IMR-90 (cell line): ENCODE results near the gene EFCC1. TPM values are rescaled to one million over a fixed set of nuclear protein-coding genes. Genes with fewer than 3 reads are reported as not detected.

Experiments used
- ATAC-seq: fragments of 200-7000 bp; cut with Tn5 transposase; 2 replicates; pipeline ENCODE4 v1.9.1; 2020; ENCODE audit warnings: low read depth, mild to moderate bottlenecking, moderate library complexity
- BruUV-seq: library from RNA; stranded (reverse); fragments of 400-500 nt; replicated peaks from 2 replicates; lab custom pipeline; 2021; lab: Mats Ljungman, UMichigan
- CTCF ChIA-PET: fragments of 300-600 bp; formaldehyde crosslinking; extraction: SDS; loops from one replicate; lab custom pipeline; 2021; ENCODE audit warnings: antibody characterized with exemption; lab: Yijun Ruan, JAX
- POLR2A ChIA-PET: fragments of 300-600 bp; sonication (Branson Sonifier 250); formaldehyde crosslinking; loops from one replicate; lab custom pipeline; 2022; ENCODE audit warnings: antibody characterized with exemption; ENCODE audit not compliant: unreplicated experiment; lab: Charles Lee
- DNase-seq: peaks from one replicate; pipeline ENCODE4 v3.0.0; 2013
- H2AFZ ChIP-seq: replicated peaks from 2 replicates; pipeline ENCODE3; 2013; ENCODE audit warnings: low read length, mild to moderate bottlenecking; ENCODE audit not compliant: poor library complexity
- H2AK5ac ChIP-seq: 2 replicates; pipeline ENCODE4 v1.6.1; 2013; ENCODE audit warnings: low read depth, low read length, inconsistent platforms
- H2AK9ac ChIP-seq: replicated peaks from 2 replicates; pipeline ENCODE3; 2013; ENCODE audit warnings: mild to moderate bottlenecking, low read depth, low read length, moderate library complexity; ENCODE audit not compliant: poor library complexity
- H2BK120ac ChIP-seq: 2 replicates; pipeline ENCODE4 v1.6.1; 2013; ENCODE audit warnings: low read depth, low read length, inconsistent platforms
- H2BK15ac ChIP-seq: 3 replicates; pipeline ENCODE4 v1.6.1; 2013; ENCODE audit warnings: low read depth, low read length, inconsistent platforms
- H2BK20ac ChIP-seq: 2 replicates; pipeline ENCODE4 v1.6.1; 2013; ENCODE audit warnings: low read depth, mild to moderate bottlenecking, inconsistent platforms, low read length, moderate library complexity
- H2BK5ac ChIP-seq: 2 replicates; pipeline ENCODE4 v1.6.1; 2013; ENCODE audit warnings: mild to moderate bottlenecking, low read depth, low read length, inconsistent platforms; ENCODE audit not compliant: poor library complexity, severe bottlenecking
- H3K14ac ChIP-seq: replicated peaks from 2 replicates; pipeline ENCODE4 v1.6.1; 2013; ENCODE audit warnings: low read depth, low read length, inconsistent platforms
- H3K18ac ChIP-seq: 2 replicates; pipeline ENCODE4 v1.6.1; 2013; ENCODE audit warnings: low read depth, low read length, control low read depth
- H3K23ac ChIP-seq: 2 replicates; pipeline ENCODE4 v1.6.1; 2013; ENCODE audit warnings: low read depth, low read length, inconsistent platforms
- H3K27ac ChIP-seq: 2 replicates; pipeline ENCODE4 v1.5.1; 2013; ENCODE audit warnings: mild to moderate bottlenecking, control low read depth, low read length; ENCODE audit not compliant: insufficient read depth
- H3K27me3 ChIP-seq: 2 replicates; pipeline ENCODE4 v1.6.1; 2013; ENCODE audit warnings: low read length; ENCODE audit not compliant: control insufficient read depth, insufficient read depth
- H3K36me3 ChIP-seq: 2 replicates; pipeline ENCODE4 v1.6.1; 2013; ENCODE audit warnings: low read length, mixed read lengths; ENCODE audit not compliant: control insufficient read depth, insufficient read depth
- H3K4ac ChIP-seq: 2 replicates; pipeline ENCODE4 v1.6.1; 2013; ENCODE audit warnings: low read depth, low read length, inconsistent platforms
- H3K4me1 ChIP-seq: 2 replicates; pipeline ENCODE4 v1.6.1; 2013; ENCODE audit warnings: low read length, mixed read lengths; ENCODE audit not compliant: control insufficient read depth, insufficient read depth
- H3K4me2 ChIP-seq: 2 replicates; pipeline ENCODE4 v1.6.1; 2013; ENCODE audit warnings: low read depth, mild to moderate bottlenecking, control low read depth, low read length, moderate library complexity
- H3K4me3 ChIP-seq: 2 replicates; pipeline ENCODE4 v1.5.1; 2013; ENCODE audit warnings: low read depth, mild to moderate bottlenecking, control low read depth, low read length, moderate library complexity; ENCODE audit not compliant: insufficient read depth
- H3K56ac ChIP-seq: 2 replicates; pipeline ENCODE4 v1.6.1; 2013; ENCODE audit warnings: low read length, inconsistent platforms; ENCODE audit not compliant: insufficient read depth; ENCODE audit errors: extremely low read depth
- H3K79me1 ChIP-seq, 2 experiments: 2 replicates each; pipeline ENCODE4 v1.6.1; 2013; ENCODE audit warnings: low read length in 2 of 2, inconsistent platforms in 1 of 2, low read depth in 1 of 2
- H3K9ac ChIP-seq: 2 replicates; pipeline ENCODE4 v1.6.1; 2013; ENCODE audit warnings: low read depth, low read length, control low read depth
- H3K9me1 ChIP-seq: 2 replicates; pipeline ENCODE4 v1.6.1; 2013; ENCODE audit warnings: low read length, inconsistent platforms; ENCODE audit not compliant: insufficient read depth
- H3K9me3 ChIP-seq: 2 replicates; pipeline ENCODE4 v1.6.1; 2013; ENCODE audit warnings: low read length; ENCODE audit not compliant: control insufficient read depth, insufficient read depth
- H4K20me1 ChIP-seq: 2 replicates; pipeline ENCODE4 v1.6.1; 2013; ENCODE audit warnings: low read length, inconsistent platforms; ENCODE audit not compliant: insufficient read depth
- H4K5ac ChIP-seq: 2 replicates; pipeline ENCODE4 v1.6.1; 2013; ENCODE audit warnings: mild to moderate bottlenecking, low read depth, low read length, control low read depth
- H4K8ac ChIP-seq, 2 experiments: 2 replicates each; pipeline ENCODE4 v1.6.1; 2013; ENCODE audit warnings: low read depth in 2 of 2, low read length in 2 of 2, control low read depth in 1 of 2, inconsistent platforms in 1 of 2
- H4K91ac ChIP-seq: 2 replicates; pipeline ENCODE4 v1.6.1; 2013; ENCODE audit warnings: low read depth, low read length, inconsistent platforms; ENCODE audit not compliant: insufficient read depth
- CEBPB ChIP-seq: IDR thresholded peaks from 2 replicates; pipeline ENCODE4 v1.6.1; 2012; ENCODE audit warnings: low read depth, low read length, improper control_type of control experiment
- CHD1 ChIP-seq: IDR thresholded peaks from 2 replicates; pipeline ENCODE4 v1.6.1; 2012; ENCODE audit warnings: low read depth, low read length, improper control_type of control experiment
- CTCF ChIP-seq: conservative IDR thresholded peaks from 2 replicates; pipeline ENCODE4 v1.5.1; 2012; ENCODE audit warnings: mild to moderate bottlenecking, low read depth, low read length, improper control_type of control experiment
- ELK1 ChIP-seq: fragments of 150-350 bp; IDR thresholded peaks from 2 replicates; pipeline ENCODE4 v1.6.1; 2016; ENCODE audit warnings: low read depth, mild to moderate bottlenecking, low read length, moderate library complexity, borderline replicate concordance
- MAZ ChIP-seq: IDR thresholded peaks from 2 replicates; pipeline ENCODE4 v1.6.1; 2012; ENCODE audit warnings: low read depth, mild to moderate bottlenecking, low read length, improper control_type of control experiment, moderate library complexity, borderline replicate concordance
- MXI1 ChIP-seq: IDR thresholded peaks from 2 replicates; pipeline ENCODE4 v1.6.1; 2012; ENCODE audit warnings: low read depth, mild to moderate bottlenecking, low read length, moderate library complexity, borderline replicate concordance
- POLR2A ChIP-seq: IDR thresholded peaks from 2 replicates; pipeline ENCODE4 v1.6.1; 2012; ENCODE audit warnings: mild to moderate bottlenecking, low read depth, low read length
- RCOR1 ChIP-seq: IDR thresholded peaks from 2 replicates; pipeline ENCODE4 v1.6.1; 2012; ENCODE audit warnings: mild to moderate bottlenecking, low read length, improper control_type of control experiment; ENCODE audit not compliant: insufficient replicate concordance
- RFX5 ChIP-seq: IDR thresholded peaks from 2 replicates; pipeline ENCODE4 v1.8.0; 2012; ENCODE audit warnings: low read depth, mild to moderate bottlenecking, low read length, moderate library complexity
- SMC3 ChIP-seq: fragments of 150-350 bp; IDR thresholded peaks from 2 replicates; pipeline ENCODE4 v1.6.1; 2016; ENCODE audit warnings: low read depth, mild to moderate bottlenecking, antibody characterized with exemption, low read length, moderate library complexity
- USF2 ChIP-seq: fragments of 150-350 bp; IDR thresholded peaks from 2 replicates; pipeline ENCODE4 v1.6.1; 2017; ENCODE audit warnings: mild to moderate bottlenecking, antibody characterized with exemption, low read length, low read depth
- whole genome bisulfite sequencing, 2 experiments: methylation state at CpG; one replicate each; pipeline versions ENCODE4 v1.1.5 to v1.1.7; 2013; ENCODE audit warnings: missing lambda C conversion rate in 2 of 2; ENCODE audit not compliant: insufficient read length in 1 of 2; ENCODE audit errors: extremely low coverage in 2 of 2; 5-methylcytosine and 5-hydroxymethylcytosine counted together
- dilution Hi-C: fragments of 300-500 bp; cut with HindIII; formaldehyde crosslinking; loops from one replicate; pipeline ENCODE4 v1.14.3; 2018; ENCODE audit warnings: low sequenced_read_pairs; ENCODE audit not compliant: unreplicated experiment
- in situ Hi-C: fragments of 300-500 bp; cut with MboI; formaldehyde crosslinking; loops from 3 replicates; pipeline ENCODE4 v1.14.3; 2019; ENCODE audit warnings: low sequenced_read_pairs, inconsistent platforms, mixed read lengths
- intact Hi-C: fragments of 100-400 bp; cut with micrococcal nuclease; formaldehyde crosslinking; loops from 2 replicates; pipeline ENCODE4 v1.10.0; 2022
- polyA plus RNA-seq, 3 experiments: library from polyadenylated mRNA; depleted of rRNA; stranded (reverse); fragments of >200 nt; gene quantifications; 2 replicates each; pipeline ENCODE4 v1.2.3, GENCODE V29; 2012; ENCODE audit warnings: low replicate concordance in 1 of 3
- total RNA-seq: library from RNA; depleted of rRNA; stranded (reverse); fragments of >200 nt; gene quantifications from 2 replicates; pipeline ENCODE4 v1.2.3, GENCODE V29; 2012

Gene EFCC1
- total and polyA plus RNA-seq, 2 of the 4 experiments (the other 2 are of a cell fraction): not detected

DNA sequence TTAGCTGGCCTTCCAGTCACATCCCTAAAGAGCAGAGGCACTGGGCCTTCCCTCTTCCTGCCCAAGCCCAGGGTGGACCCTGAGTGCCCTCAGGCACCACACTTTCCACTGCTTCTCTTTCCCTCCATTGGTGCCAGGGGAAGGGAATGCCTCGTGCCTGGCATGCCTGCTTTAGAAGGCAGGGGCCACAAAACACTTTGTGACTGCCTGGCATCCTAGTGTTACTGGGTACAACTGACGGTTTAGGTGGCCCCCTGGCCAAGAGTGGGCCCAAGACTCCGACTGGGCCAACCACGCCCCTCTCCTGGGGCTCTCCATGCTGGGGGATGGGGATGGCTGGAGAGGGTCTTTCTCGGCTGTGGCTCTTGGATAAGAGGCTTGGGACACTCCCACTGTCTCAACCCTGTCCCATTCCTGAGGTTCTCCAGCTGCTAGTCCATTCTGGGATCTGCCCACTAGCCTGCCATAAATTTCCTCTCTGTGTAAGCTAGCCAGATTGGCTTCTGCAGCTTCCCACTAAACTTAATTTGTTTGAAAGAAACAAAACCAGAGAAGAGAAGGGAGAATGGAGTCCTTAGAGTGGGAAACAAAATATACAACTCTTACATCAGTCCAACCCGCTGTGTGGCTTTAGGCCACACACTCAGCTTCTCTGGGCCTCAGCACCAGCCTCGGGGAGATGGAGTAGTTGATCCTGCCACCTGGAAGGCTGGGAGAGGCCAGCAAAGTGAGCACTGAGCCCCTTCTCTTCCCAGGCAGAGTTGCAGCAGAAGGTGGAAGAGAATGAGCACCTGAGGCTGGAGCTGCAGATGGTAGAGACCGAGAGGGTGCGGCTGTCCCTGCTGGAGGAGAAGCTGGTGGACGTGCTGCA lies 35.4 kb downstream of the EFCC1 start (continued):
- TF ChIP-seq CHD1: no peak

- no peak overlapping the region for H4K5ac ChIP-seq
- H3K18ac ChIP-seq: no peak overlapping the region
- CTCF ChIA-PET: no interaction called here
- no peak overlapping the region for H3K4me2 ChIP-seq
- no peak overlapping the region for H3K4ac ChIP-seq
- in situ Hi-C loops: no loop called here
- no peaks in the 10 kb centered on the region for H3K36me3 ChIP-seq
- no peak overlapping the region for H2BK120ac ChIP-seq
- H4K20me1 ChIP-seq: peaks cover 5% of the 10 kb centered on the region; the same call in 1 of the 2 replicates
- H2AK5ac ChIP-seq: no peak overlapping the region
- DNase-seq: no peak
- H2BK15ac ChIP-seq: no peak overlapping the region
- no TSS peak for BruUV-seq
- no peak for ATAC-seq
- intact Hi-C loops: no loop called here
- dilution Hi-C loops: no loop called here
- TF ChIP-seq MAZ: no peak
- no peak for TF ChIP-seq CEBPB
- TF ChIP-seq MXI1: no peak
- TF ChIP-seq RCOR1: no peak
- TF ChIP-seq USF2: no peak
- TF ChIP-seq RFX5: no peak
- TF ChIP-seq ELK1: no peak
- no peak for TF ChIP-seq SMC3
- TF ChIP-seq CHD1: no peak
- no peak for TF ChIP-seq POLR2A
- TF ChIP-seq CTCF: no peak
- no peaks in the 10 kb centered on the region for H3K79me1 ChIP-seq
- no peak overlapping the region for H3K14ac ChIP-seq
- H3K4me3 ChIP-seq: no peak overlapping the region
- no peak overlapping the region for H4K91ac ChIP-seq
- no peak overlapping the region for H3K23ac ChIP-seq
- POLR2A ChIA-PET: no interaction called here
- no peak overlapping the region for H3K9ac ChIP-seq
- H3K27ac ChIP-seq: no peak overlapping the region
- no peak overlapping the region for H3K56ac ChIP-seq
- 60% methylated on average over 1 of the region's 2 CpGs; no CpG with 5 or more reads in 1 of the 2 experiments for WGBS, 2 experiments
- no peak overlapping the region for H2AK9ac ChIP-seq
- no peak overlapping the region for H2BK20ac ChIP-seq
- peaks cover 49% of the 10 kb centered on the region for H3K27me3 ChIP-seq
- H2AFZ ChIP-seq: no peak overlapping the region
- no peak overlapping the region for H4K8ac ChIP-seq
- H2BK5ac ChIP-seq: no peak overlapping the region
- H3K9me1 ChIP-seq: no peaks in the 10 kb centered on the region
- peaks cover 2% of the 10 kb centered on the region; the same call in 1 of the 2 replicates for H3K4me1 ChIP-seq
- H3K9me3 ChIP-seq: no peaks in the 10 kb centered on the region
Observed at GRCh38 chr3:129037093-129037419, 36.0 kb downstream of the EFCC1 start.
